Measurements from ENCODE around the gene AGPS. TPM values are rescaled to one million over a fixed set of nuclear protein-coding genes. Genes with fewer than 3 reads are reported as not detected.

Gene AGPS
- total RNA-seq, 1 experiment from 2014 or later, result 46.7 TPM

DNA sequence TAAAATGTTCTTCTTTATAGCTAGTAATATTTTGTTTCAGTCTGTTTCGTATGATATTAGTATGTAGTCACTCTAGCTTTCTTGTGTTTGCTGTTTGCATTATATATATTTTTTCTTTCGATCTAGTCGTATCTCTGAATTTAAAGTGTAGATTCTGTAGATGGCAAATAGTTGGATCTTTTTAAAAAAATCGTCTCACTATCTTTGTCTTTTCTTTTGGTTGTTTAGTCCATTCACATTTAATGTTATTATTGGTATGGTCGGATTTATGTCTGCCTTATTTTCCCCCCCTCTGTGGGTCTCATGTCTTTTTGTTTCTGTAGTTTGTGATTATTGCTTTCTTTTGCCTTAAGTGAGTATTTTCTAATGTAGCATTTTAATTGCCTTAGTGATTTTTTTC lies 84.3 kb downstream of the AGPS start:
- BruUV-seq (replicated peaks), result no TSS peak
- no peaks in the 10 kb centered on the region for H3K27me3 ChIP-seq (replicated peaks; ENCODE audit: insufficient read depth, low read depth, low read length, poor library complexity)
- H3K36me3 ChIP-seq (ENCODE audit: insufficient read depth, low read length, poor library complexity, severe bottlenecking), result no peaks in the 10 kb centered on the region
- H3K27ac ChIP-seq (ENCODE audit: low read depth, low read length, poor library complexity, severe bottlenecking), result no peak overlapping the region
- intact Hi-C loops (cut with micrococcal nuclease; ENCODE audit: unreplicated experiment), result no loop called here
- peaks cover 23% of the 10 kb centered on the region for H3K9me3 ChIP-seq (ENCODE audit: low read depth, low read length, poor library complexity, severe bottlenecking)
- no peak for TF ChIP-seq EZH2 (IDR thresholded peaks at IDR 0.05; ENCODE audit: borderline replicate concordance, low read depth, low read length, poor library complexity, severe bottlenecking)
- TF ChIP-seq, protein P1, sequence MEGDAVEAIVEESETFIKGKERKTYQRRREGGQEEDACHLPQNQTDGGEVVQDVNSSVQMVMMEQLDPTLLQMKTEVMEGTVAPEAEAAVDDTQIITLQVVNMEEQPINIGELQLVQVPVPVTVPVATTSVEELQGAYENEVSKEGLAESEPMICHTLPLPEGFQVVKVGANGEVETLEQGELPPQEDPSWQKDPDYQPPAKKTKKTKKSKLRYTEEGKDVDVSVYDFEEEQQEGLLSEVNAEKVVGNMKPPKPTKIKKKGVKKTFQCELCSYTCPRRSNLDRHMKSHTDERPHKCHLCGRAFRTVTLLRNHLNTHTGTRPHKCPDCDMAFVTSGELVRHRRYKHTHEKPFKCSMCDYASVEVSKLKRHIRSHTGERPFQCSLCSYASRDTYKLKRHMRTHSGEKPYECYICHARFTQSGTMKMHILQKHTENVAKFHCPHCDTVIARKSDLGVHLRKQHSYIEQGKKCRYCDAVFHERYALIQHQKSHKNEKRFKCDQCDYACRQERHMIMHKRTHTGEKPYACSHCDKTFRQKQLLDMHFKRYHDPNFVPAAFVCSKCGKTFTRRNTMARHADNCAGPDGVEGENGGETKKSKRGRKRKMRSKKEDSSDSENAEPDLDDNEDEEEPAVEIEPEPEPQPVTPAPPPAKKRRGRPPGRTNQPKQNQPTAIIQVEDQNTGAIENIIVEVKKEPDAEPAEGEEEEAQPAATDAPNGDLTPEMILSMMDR (conservative IDR thresholded peaks at IDR 0.05; ENCODE audit: low read depth, low read length), result no peak
- ChIA-PET POLR2A (ENCODE audit: low non-redundant PET) (no interaction called here), CTCF (no interaction called here)
- no peaks in the 10 kb centered on the region for H3K4me1 ChIP-seq (ENCODE audit: insufficient read depth, low read length, poor library complexity, severe bottlenecking)
- no peak overlapping the region for H3K4me3 ChIP-seq (ENCODE audit: low read depth, low read length, poor library complexity, severe bottlenecking)
- no peak for DNase-seq (ENCODE audit: low spot score)

DNA sequence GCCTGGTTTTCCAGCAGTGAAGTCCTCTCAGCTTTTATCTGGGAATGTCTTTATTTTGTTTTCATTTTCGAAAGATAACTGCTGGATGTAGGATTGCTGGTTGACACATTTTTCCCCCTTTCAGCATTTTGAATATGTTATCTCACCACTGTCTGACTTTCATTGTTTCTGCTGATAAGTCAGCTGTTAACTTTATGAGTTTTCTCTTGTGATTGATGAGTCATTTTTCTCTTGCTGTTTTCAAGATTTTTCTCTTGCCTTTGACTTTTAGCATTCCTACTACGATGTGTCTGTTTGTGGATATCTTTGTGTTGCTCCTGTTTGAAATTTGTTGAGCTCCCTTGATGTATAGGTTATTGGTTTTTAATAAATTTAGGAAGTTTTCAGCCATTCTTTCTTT lies 85.5 kb downstream of the AGPS start:
- intact Hi-C loops (cut with micrococcal nuclease; ENCODE audit: unreplicated experiment), result no loop called here
- DNase-seq (ENCODE audit: low spot score), result no peak
- no TSS peak for BruUV-seq (replicated peaks)
- H3K4me1 ChIP-seq (ENCODE audit: insufficient read depth, low read length, poor library complexity, severe bottlenecking), result no peaks in the 10 kb centered on the region
- peaks cover 15% of the 10 kb centered on the region for H3K9me3 ChIP-seq (ENCODE audit: low read depth, low read length, poor library complexity, severe bottlenecking)
- H3K36me3 ChIP-seq (ENCODE audit: insufficient read depth, low read length, poor library complexity, severe bottlenecking), result no peaks in the 10 kb centered on the region
- H3K4me3 ChIP-seq (ENCODE audit: low read depth, low read length, poor library complexity, severe bottlenecking), result no peak overlapping the region
- no peak overlapping the region for H3K27ac ChIP-seq (ENCODE audit: low read depth, low read length, poor library complexity, severe bottlenecking)
- ChIA-PET CTCF (no interaction called here), POLR2A (ENCODE audit: low non-redundant PET) (interaction anchor here (0.6 kb wide), 1 partner anchor 23 kb away, joined by 4 read pairs; no protein-coding TSS in a partner anchor)
- TF ChIP-seq EZH2 (IDR thresholded peaks at IDR 0.05; ENCODE audit: borderline replicate concordance, low read depth, low read length, poor library complexity, severe bottlenecking), result no peak
- TF ChIP-seq, protein P1 (conservative IDR thresholded peaks at IDR 0.05; ENCODE audit: low read depth, low read length), result no peak
- H3K27me3 ChIP-seq (replicated peaks; ENCODE audit: insufficient read depth, low read depth, low read length, poor library complexity), result no peaks in the 10 kb centered on the region

DNA sequence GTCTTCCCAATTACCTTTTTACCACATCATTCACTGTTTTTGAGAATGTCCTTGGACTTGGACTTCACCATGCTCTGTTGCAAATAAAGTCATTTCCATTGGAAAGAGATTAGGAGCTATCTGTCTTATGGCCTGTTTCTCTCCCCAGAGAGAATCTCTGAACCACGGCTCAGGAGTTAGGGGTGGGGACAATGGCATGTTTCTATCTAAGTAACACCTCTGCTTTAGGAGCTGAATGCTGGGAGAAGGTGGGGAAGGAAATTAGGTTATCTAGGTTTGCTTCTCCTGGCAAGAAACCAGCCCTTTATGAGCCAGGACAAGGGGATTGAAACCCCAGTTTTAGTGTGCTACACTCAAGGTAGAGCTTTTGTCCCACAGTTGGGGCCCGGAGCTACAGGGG lies 86.3 kb downstream of the AGPS start:
- H3K27me3 ChIP-seq (replicated peaks; ENCODE audit: insufficient read depth, low read depth, low read length, poor library complexity), result no peaks in the 10 kb centered on the region
- H3K4me3 ChIP-seq (ENCODE audit: low read depth, low read length, poor library complexity, severe bottlenecking), result no peak overlapping the region
- CTCF ChIA-PET, result no interaction called here
- H3K4me1 ChIP-seq (ENCODE audit: insufficient read depth, low read length, poor library complexity, severe bottlenecking), result peaks cover 8% of the 10 kb centered on the region
- H3K36me3 ChIP-seq (ENCODE audit: insufficient read depth, low read length, poor library complexity, severe bottlenecking), result no peaks in the 10 kb centered on the region
- POLR2A ChIA-PET (ENCODE audit: low non-redundant PET), result no interaction called here
- no TSS peak for BruUV-seq (replicated peaks)
- H3K27ac ChIP-seq (ENCODE audit: low read depth, low read length, poor library complexity, severe bottlenecking), result no peak overlapping the region
- no peak for TF ChIP-seq EZH2 (IDR thresholded peaks at IDR 0.05; ENCODE audit: borderline replicate concordance, low read depth, low read length, poor library complexity, severe bottlenecking)
- TF ChIP-seq, protein P1 (conservative IDR thresholded peaks at IDR 0.05; ENCODE audit: low read depth, low read length), result no peak
- intact Hi-C loops (cut with micrococcal nuclease; ENCODE audit: unreplicated experiment), result no loop called here
- peaks cover 15% of the 10 kb centered on the region for H3K9me3 ChIP-seq (ENCODE audit: low read depth, low read length, poor library complexity, severe bottlenecking)
- DNase-seq (ENCODE audit: low spot score), result no peak
